ENCODE results near the gene MPPE1. TPM values are rescaled to one million over a fixed set of nuclear protein-coding genes. Genes with fewer than 3 reads are reported as not detected.

MPPE1 gene
- total and polyA plus RNA-seq, 10 of the 15 experiments (the other 5 are each of a cell fraction or from before 2014, with no cell fraction given), result 13.8 to 34.5 (median 27.6) TPM

DNA sequence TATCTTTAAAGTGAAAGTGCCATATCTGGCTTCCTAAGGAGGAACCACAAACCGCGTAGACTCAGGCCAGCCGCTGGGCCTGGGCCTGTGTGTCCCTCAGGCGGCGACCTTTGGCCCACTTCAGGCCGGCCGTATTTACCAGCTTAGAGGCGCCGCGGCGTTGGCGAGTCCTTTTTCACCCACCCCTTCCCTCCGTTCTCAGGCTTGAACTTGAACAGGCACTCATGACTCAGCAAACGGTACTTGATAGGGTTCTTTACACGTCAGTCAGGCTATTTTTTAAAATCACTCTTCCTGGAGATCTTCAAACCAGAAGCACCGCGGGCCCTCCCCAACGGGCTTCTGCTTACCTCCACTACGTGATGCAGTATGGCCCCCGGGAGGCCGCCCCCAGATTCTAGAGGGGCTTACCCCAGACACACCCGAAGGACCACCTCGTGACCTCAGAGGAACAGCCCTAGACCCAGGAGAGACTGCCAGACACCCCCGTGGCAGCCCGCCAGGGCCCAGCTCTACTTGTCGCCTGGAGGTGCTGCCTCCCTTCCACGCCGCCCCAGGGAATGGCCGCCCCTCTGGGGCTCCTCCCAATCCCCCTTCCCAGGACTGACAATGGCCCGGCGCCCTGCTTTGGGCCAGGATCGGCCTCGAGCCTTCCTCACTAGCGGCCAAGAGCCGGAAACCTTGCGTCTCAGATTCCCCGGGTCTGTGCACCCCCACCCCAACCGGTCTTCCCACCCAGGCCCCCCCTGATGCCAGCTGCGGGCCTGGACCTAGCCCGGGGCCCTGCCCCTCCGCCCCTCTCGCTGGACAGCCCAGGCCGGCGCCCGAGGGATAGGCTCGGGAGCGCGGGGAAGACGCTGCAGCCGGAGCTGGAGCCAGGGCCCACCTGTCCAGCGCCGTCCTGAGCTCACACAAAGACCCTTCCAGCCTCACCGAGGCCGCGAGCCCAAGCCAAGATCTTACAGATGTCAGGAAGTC, 39.4 kb upstream of the MPPE1 start:
- DNase-seq (ENCODE audit: low read depth, low spot score) (peak; percentile 69), ATAC-seq (peak; percentile 96), FAIRE-seq (peak; percentile 90)
- SMC1A ChIA-PET (ENCODE audit: uncharacterized antibody, unreplicated experiment), result interaction anchor here (1.0 to 1.1 kb wide), 2 partner anchors 9 to 23 kb away, joined by 3 to 5 read pairs; no protein-coding TSS in a partner anchor
- H3K4me3 ChIP-seq, result peak overlapping the region; percentile 66
- peak overlapping the region; percentile 76 for H3K9ac ChIP-seq (ENCODE audit: control insufficient read depth, insufficient read depth, low read length)
- in situ Hi-C loops (cut with MboI) (no loop called here), intact Hi-C loops (cut with micrococcal nuclease; ENCODE audit: unreplicated experiment) (no loop called here)
- H3K27ac ChIP-seq (ENCODE audit: control insufficient read depth, insufficient read depth), result peak overlapping the region; percentile 62
- H3K79me2 ChIP-seq (ENCODE audit: control insufficient read depth, insufficient read depth, low read length), result no peaks in the 10 kb centered on the region
- 15% methylated on average over 41 of the region's 55 CpGs for WGBS (ENCODE audit: insufficient coverage, insufficient replicate concordance, low lambda C conversion rate, missing lambda C conversion rate)
- H3K9me3 ChIP-seq (replicated peaks; ENCODE audit: control insufficient read depth, insufficient read depth, low read length), result no peaks in the 10 kb centered on the region
- H3K4me2 ChIP-seq (ENCODE audit: control insufficient read depth, insufficient read depth), result peak overlapping the region; percentile 84
- H2AFZ ChIP-seq (ENCODE audit: control insufficient read depth, low read depth, low read length), result peak overlapping the region; percentile 63
- POLR2A ChIA-PET, result interaction anchor here (0.6 kb wide), 1 partner anchor 34 kb away, joined by 6 read pairs; no protein-coding TSS in a partner anchor
- no peaks in the 10 kb centered on the region for H4K20me1 ChIP-seq (ENCODE audit: control insufficient read depth, insufficient read depth)
- H3K4me1 ChIP-seq (ENCODE audit: control insufficient read depth, insufficient read depth, low read length), result no peaks in the 10 kb centered on the region
- no TSS peak for BruUV-seq (replicated peaks)
- CTCF ChIA-PET, result interaction anchor here (0.9 to 4.5 kb wide), 3 partner anchors 9 to 93 kb away, joined by 3 to 21 read pairs (median 18); no protein-coding TSS in a partner anchor
- H3K27me3 ChIP-seq (replicated peaks in 1 of 2; ENCODE audit: control insufficient read depth in 2 of 2, insufficient read depth in 2 of 2, low read length in 1 of 2), result no peaks in the 10 kb centered on the region
- RAD21 ChIA-PET (ENCODE audit: unreplicated experiment), result interaction anchor here (1.1 kb wide), 2 partner anchors 9 to 10 kb away, joined by 3 read pairs; no protein-coding TSS in a partner anchor
- H3K36me3 ChIP-seq (ENCODE audit: control insufficient read depth in 2 of 2, insufficient read depth in 2 of 2, low read length in 1 of 2), result no peaks in the 10 kb centered on the region
- TF ChIP-seq, protein P1, sequence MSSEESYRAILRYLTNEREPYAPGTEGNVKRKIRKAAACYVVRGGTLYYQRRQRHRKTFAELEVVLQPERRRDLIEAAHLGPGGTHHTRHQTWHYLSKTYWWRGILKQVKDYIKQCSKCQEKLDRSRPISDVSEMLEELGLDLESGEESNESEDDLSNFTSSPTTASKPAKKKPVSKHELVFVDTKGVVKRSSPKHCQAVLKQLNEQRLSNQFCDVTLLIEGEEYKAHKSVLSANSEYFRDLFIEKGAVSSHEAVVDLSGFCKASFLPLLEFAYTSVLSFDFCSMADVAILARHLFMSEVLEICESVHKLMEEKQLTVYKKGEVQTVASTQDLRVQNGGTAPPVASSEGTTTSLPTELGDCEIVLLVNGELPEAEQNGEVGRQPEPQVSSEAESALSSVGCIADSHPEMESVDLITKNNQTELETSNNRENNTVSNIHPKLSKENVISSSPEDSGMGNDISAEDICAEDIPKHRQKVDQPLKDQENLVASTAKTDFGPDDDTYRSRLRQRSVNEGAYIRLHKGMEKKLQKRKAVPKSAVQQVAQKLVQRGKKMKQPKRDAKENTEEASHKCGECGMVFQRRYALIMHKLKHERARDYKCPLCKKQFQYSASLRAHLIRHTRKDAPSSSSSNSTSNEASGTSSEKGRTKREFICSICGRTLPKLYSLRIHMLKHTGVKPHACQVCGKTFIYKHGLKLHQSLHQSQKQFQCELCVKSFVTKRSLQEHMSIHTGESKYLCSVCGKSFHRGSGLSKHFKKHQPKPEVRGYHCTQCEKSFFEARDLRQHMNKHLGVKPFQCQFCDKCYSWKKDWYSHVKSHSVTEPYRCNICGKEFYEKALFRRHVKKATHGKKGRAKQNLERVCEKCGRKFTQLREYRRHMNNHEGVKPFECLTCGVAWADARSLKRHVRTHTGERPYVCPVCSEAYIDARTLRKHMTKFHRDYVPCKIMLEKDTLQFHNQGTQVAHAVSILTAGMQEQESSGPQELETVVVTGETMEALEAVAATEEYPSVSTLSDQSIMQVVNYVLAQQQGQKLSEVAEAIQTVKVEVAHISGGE (CRISPR knock-in tag; IDR thresholded peaks at IDR 0.05), result no peak
- peak; percentile 68 for TF ChIP-seq POLR2A (IDR thresholded peaks at IDR 0.05; ENCODE audit: low read depth, low read length)
- peak; percentile 69 for TF ChIP-seq RUNX3 (IDR thresholded peaks at IDR 0.05; ENCODE audit: low read length)
- TF ChIP-seq IRF4 (IDR thresholded peaks at IDR 0.05; ENCODE audit: low read depth, low read length), result no peak
- TF ChIP-seq NR2C1 (IDR thresholded peaks at IDR 0.05), result peak; percentile 50
- no peak for TF ChIP-seq HCFC1 (IDR thresholded peaks at IDR 0.05; ENCODE audit: low read length)
- TF ChIP-seq KDM1A (IDR thresholded peaks at IDR 0.05; ENCODE audit: borderline replicate concordance), result no peak
- no peak for TF ChIP-seq ZBED1 (IDR thresholded peaks at IDR 0.05; ENCODE audit: borderline replicate concordance)
- TF ChIP-seq SRF (IDR thresholded peaks at IDR 0.05; ENCODE audit: low read depth in 2 of 2, low read length in 2 of 2), result peak in 1 of 2 experiments; percentile 76; a peak in 2 of 4 replicates
- peak; percentile 94 for TF ChIP-seq BACH1 (IDR thresholded peaks at IDR 0.05; ENCODE audit: borderline replicate concordance)
- no peak for TF ChIP-seq SMARCA5 (IDR thresholded peaks at IDR 0.05)
- 0 out of 2 replicates have a peak, but pooled peaks have one; percentile 15 for TF ChIP-seq MTA2 (IDR thresholded peaks at IDR 0.05; ENCODE audit: low read depth)
- TF ChIP-seq, protein P2, sequence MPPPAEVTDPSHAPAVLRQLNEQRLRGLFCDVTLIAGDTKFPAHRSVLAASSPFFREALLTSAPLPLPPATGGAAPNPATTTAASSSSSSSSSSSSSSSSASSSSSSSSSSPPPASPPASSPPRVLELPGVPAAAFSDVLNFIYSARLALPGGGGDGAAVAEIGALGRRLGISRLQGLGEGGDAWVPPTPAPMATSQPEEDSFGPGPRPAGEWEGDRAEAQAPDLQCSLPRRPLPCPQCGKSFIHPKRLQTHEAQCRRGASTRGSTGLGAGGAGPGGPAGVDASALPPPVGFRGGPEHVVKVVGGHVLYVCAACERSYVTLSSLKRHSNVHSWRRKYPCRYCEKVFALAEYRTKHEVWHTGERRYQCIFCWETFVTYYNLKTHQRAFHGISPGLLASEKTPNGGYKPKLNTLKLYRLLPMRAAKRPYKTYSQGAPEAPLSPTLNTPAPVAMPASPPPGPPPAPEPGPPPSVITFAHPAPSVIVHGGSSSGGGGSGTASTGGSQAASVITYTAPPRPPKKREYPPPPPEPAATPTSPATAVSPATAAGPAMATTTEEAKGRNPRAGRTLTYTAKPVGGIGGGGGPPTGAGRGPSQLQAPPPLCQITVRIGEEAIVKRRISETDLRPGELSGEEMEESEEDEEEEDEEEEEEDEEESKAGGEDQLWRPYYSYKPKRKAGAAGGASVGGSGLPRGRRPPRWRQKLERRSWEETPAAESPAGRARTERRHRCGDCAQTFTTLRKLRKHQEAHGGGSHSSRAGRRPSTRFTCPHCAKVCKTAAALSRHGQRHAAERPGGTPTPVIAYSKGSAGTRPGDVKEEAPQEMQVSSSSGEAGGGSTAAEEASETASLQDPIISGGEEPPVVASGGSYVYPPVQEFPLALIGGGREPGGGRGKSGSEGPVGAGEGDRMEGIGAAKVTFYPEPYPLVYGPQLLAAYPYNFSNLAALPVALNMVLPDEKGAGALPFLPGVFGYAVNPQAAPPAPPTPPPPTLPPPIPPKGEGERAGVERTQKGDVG (CRISPR knock-in tag; IDR thresholded peaks at IDR 0.05), result no peak
- TF ChIP-seq IKZF1 (conservative IDR thresholded peaks at IDR 0.05), result 0 out of 2 replicates have a peak, but pooled peaks have one; percentile 23
- peak; percentile 46; the same call in 1 of the 2 replicates for TF ChIP-seq CREM (IDR thresholded peaks at IDR 0.05; ENCODE audit: low read depth)
- TF ChIP-seq, protein P3, sequence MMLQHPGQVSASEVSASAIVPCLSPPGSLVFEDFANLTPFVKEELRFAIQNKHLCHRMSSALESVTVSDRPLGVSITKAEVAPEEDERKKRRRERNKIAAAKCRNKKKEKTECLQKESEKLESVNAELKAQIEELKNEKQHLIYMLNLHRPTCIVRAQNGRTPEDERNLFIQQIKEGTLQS (IDR thresholded peaks at IDR 0.05; ENCODE audit: borderline replicate concordance, extremely low read depth, low read depth, low read length), result no peak
- no peak for TF ChIP-seq NFYA (IDR thresholded peaks at IDR 0.05; ENCODE audit: borderline replicate concordance, low read depth, low read length)
- TF ChIP-seq NR2F1 (conservative IDR thresholded peaks at IDR 0.05), result peak; percentile 95

Data from GM12878 (cell line).